Measurements from ENCODE around the gene RIMBP2.

The RIMBP2 gene

GRCh38 chr12:130463818-130464670, 252.1 kb downstream of the RIMBP2 start:
- DNase-seq (ENCODE audit: low read depth in 2 of 2) = no peak

DNA sequence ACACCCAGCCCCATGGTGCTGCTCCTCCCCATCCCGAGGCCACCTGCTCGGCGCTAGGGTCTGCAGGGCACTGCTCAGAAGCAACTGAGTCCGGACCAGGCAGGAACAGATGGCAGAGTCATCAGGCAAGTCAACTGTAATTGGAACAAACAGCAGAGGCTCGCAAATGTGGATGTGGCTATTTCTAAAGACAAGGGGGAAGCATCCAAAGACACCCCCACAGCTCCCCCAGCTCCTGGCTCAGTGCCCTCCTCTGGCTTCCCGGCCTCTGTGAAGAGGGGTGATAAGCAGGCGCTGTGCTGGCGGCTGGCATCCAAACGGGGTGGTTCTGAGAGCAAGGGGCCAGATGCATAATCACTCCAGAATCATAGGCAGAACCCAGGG, 252.8 kb downstream of the RIMBP2 start:
- no peak for DNase-seq (ENCODE audit: low read depth in 2 of 2)

DNA sequence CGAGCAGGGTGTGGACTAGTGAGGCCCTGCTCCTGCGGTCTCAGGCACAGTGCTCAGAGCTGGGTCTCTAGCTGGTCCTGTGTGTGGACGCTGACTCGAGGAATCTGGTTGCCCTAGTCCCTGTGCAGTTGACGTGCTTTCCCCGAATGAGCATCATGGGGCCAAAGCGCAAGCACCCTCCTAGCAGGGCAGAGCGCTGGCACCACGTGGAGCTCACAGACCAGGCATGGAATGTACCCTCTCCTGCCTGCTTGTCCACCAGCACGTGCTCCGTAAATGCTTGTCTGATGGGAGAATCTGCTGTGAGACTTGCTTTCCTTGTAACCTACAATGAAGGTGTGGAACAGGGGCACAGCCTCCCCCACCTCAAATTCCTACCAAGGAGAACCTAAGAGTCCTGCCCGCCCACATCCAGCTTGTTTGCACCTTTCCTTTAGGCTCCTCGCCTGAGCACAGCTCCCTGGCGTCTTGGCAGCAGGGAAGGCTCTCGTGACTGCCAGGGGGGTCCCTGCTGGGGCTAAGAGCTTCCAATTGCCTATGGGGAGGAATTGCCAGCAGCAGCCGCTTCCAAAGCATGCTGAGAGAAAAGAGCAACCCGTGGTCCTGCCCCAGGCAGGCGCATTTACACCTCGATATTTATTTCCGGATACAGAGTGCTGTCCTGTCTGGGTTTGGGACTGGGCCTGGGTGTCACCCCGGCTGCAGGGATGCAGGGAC, 253.4 kb downstream of the RIMBP2 start:
- DNase-seq (ENCODE audit: low read depth in 2 of 2) = no peak

GRCh38 chr12:130461839-130462557, 254.1 kb downstream of the RIMBP2 start:
- DNase-seq (ENCODE audit: low read depth in 2 of 2) = no peak

- DNase-seq (ENCODE audit: low read depth in 2 of 2) = no peak
These were observed 254.7 kb downstream of the RIMBP2 start for GRCh38 chr12:130461447-130461815.

DNA sequence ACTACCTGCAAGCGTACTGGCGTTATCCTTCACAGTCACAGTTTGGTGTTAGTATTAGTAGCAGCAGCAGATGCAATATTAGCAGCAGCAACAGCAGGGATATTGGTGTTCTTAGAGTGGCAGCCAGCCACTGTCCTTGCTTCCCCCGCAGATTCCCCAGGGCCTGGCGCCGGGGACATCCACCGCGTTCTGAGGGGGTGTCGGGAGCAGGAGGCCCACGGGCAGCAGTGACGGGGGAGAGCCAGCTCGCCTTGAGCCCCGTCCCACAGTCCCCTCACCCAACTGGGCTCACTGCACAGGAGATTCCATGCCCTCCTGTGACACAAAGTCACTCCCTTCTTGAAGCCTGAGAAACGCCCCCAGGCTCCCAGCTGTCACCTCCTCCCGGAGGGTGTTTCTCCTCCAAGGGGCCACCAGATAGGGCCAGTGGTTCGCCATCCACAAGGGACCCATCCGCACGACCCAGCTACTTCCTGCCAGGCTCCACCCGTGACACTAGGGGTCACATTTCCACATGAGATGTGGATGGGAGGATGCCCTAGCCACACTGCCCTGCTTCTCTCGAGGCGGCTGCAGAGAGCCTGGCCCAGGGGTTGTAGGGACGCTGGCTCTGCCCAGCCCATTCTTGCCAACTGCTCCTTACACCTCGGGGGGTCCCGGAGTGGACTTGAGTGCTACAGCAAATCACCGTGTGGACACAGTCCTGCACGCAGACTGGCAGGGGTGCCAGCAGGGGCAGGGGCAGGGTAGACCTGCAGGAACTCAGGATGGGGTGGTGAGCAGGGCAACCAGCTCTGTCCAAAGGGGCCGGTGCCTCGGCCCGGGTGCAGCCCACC, 255.3 kb downstream of the RIMBP2 start:
- no peak for DNase-seq (ENCODE audit: low read depth in 2 of 2)

DNA sequence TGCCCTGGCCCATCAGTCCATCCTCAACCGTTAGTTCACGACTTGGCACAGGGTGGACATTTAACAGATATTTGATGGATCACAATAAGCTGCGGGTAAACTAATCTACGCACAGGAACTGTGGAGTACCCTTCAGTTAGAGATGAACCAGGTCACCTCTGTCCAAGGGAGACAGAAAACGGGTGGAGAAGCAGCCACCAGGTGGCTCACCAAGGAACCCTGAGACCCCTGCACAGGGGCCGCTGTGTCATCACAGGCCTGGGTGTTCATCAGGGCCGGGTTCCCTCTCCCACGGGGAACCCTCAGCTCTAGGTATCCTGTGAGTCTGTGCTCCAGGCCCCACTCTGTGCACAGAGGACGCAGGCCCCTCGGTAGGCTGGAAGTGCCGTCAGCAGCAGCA, 256.2 kb downstream of the RIMBP2 start:
- no peak for DNase-seq (ENCODE audit: low read depth in 2 of 2)

GRCh38 chr12:130458341-130458740, 257.8 kb downstream of the RIMBP2 start:
- DNase-seq (ENCODE audit: low read depth in 2 of 2) = no peak

DNA sequence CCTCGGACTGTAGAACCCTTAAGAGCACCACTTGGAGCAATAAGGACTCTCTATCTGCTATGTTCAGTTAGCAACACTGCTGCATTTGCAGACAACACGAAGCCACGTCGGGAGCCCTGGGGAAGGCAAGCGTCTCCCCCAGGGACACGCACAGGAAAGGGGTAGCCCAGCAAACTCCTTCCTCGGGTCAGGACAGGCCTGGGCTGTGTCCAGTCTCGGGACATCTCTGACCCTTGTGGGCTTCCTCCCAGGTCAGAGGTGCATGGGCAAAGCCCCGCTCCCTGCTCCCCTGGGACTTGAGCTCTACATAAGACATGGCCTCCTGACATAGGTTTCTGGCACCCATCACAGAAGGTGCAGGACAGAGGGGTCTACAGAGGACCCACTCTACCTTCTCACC, 258.9 kb downstream of the RIMBP2 start:
- DNase-seq (ENCODE audit: low read depth in 2 of 2) = no peak

GRCh38 chr12:130456375-130457199, 259.5 kb downstream of the RIMBP2 start:
- no peak for DNase-seq (ENCODE audit: low read depth in 2 of 2)

GRCh38 chr12:130455161-130455560, 260.9 kb downstream of the RIMBP2 start:
- DNase-seq (ENCODE audit: low read depth in 2 of 2) = no peak

- no peak for DNase-seq (ENCODE audit: low read depth in 2 of 2)
These were observed 261.8 kb downstream of the RIMBP2 start for GRCh38 chr12:130454296-130454695.

- DNase-seq (ENCODE audit: low read depth in 2 of 2) = no peak
These were observed 263.6 kb downstream of the RIMBP2 start for GRCh38 chr12:130452546-130452945.

DNA sequence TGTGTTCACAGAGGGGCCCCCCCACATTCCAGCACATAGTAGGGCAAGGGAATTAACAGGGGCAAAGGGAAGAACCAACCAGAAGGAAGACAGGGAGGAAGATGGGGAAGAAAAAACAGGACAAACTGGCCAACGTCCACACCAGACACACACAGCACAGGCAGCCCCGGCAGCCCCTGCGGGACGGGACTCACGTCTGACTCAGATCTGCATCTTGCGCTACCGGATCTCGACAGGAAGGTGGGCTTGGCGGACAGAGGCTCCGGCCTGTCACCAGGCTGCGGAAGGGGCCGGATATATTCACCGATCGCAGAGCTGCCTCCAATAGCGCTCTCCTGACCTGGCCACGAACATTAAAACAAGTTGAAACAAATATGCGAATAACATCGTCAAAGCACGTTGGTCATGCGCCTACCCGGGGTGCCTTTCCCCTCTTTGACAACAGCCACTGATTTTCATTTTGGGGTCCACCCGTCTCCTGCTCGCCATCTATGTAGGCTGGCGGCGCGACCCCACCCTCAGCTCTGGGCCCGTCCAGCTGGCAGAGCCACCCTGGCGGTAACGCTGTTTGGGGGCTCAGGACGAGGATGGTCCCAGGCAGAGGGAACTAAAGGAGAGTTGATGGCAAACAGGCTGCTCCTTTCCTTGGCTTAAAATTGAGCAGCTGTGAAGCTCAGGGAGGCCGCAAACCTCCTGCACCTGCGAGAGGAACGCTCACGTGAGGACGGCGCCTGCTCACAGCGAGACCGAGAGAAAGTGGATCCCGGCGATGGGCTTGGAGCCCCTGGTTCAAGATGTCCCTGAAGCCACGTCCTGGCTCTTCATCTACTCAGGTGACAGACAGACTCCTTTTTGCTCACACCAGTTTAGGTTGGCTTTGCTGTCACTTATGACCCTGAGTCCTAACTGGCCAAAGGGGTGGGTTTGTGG, 264.8 kb downstream of the RIMBP2 start:
- no peak for DNase-seq (ENCODE audit: low read depth in 2 of 2)

- no peak for DNase-seq (ENCODE audit: low read depth in 2 of 2)
These were observed 266.8 kb downstream of the RIMBP2 start for GRCh38 chr12:130449291-130449690.

DNA sequence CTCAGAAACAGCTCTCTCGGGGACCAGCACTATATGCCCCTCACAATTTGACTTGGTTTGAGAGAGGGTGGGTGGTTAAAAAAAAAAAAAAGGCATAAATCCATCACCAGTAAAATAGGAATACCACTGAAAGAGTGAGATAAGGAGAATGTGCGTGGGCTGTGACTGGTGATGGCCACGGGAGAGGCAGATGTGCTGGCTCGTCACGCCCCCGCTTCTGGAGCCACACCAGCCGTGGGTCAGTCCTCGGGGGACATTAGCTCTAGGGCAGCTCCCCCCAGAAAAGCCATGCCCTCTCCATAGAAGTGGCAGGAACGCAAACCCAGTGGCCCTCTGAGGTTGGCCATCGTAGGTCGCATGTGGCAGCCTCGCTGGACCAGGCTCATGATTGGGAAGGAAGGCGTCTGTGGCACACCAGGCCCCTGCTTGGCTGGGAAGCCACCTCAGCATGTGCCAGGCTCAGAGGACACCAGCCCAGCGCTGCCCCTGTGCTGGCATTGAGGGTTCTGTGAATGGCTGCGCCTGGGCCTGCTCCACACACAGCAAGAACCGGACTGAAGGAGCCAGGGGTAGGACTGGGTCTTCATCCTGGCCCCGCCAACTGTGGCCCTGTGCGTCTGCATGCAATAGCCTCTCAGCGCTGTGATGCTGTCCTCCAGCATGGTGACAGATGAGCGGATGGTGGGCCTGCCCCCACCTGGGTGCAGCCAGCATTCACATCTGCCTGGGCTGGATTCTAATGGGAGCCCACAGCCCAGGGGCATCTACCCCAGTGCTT, 267.9 kb downstream of the RIMBP2 start:
- DNase-seq (ENCODE audit: low read depth in 2 of 2) = no peak

DNA sequence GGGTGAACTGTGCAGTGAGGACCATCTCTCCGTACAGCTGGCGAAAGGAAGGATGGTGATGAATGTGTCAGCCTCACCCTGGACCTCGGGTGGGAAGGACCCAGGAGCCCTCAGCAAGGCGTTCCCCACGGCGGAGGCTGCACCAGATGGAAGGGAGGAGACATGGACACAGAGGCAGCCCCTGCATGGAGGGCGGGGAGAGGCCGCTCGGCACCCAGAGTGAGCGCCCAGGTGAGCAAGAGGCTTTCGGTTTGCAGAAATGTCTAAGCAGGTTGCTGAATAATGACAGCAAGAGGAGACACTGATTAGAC, 268.5 kb downstream of the RIMBP2 start:
- DNase-seq (ENCODE audit: low read depth in 2 of 2) = no peak

- no peak for DNase-seq (ENCODE audit: low read depth in 2 of 2)
These were observed 269.0 kb downstream of the RIMBP2 start for GRCh38 chr12:130446846-130447654.

Data from stimulated activated CD8-positive, alpha-beta memory T cell treated with anti-CD3 and anti-CD28 coated beads, Interleukin-2, amount 100 ng/mL, for 1 hour (primary cell).